ENCODE results near the gene PARK7.

Gene PARK7

GRCh38 chr1:8020032-8020431 lies 58.5 kb downstream of the PARK7 start:
- Histone ChIP-seq H3F3A (ENCODE audit: control insufficient read depth, insufficient read depth) (no peaks in the 10 kb centered on the region), H3K79me2 (ENCODE audit: control insufficient read depth, low read length) (no peaks in the 10 kb centered on the region), H3K4me1 (ENCODE audit: control insufficient read depth, low read length) (no peaks in the 10 kb centered on the region), H3K4me3 (ENCODE audit: low read length) (no peak overlapping the region), H3K27ac (ENCODE audit: low read depth, low read length) (no peak overlapping the region), H3K36me3 (ENCODE audit: control insufficient read depth, low read length) (no peaks in the 10 kb centered on the region), H4K20me1 (ENCODE audit: control insufficient read depth, insufficient read depth, low read depth, low read length) (no peaks in the 10 kb centered on the region; the same call in 1 of the 2 replicates), H3K9me3 (ENCODE audit: control insufficient read depth, insufficient read depth, low read length) (no peaks in the 10 kb centered on the region), H3K27me3 (ENCODE audit: control insufficient read depth, low read length) (peaks cover 53% of the 10 kb centered on the region), H3K9me2 (replicated peaks; ENCODE audit: control insufficient read depth, low read length) (no peaks in the 10 kb centered on the region), H3K4me2 (ENCODE audit: low read length) (no peak overlapping the region)
- TF ChIP-seq EZH2phosphoT487 (IDR thresholded peaks at IDR 0.05; ENCODE audit: borderline replicate concordance, low read length), result no peak
- no peak for TF ChIP-seq CTCF (IDR thresholded peaks at IDR 0.05; ENCODE audit: low read depth, low read length, poor library complexity, severe bottlenecking)

- TF ChIP-seq CTCF (IDR thresholded peaks at IDR 0.05; ENCODE audit: low read depth, low read length, poor library complexity, severe bottlenecking), result no peak
- no peak for TF ChIP-seq EZH2phosphoT487 (IDR thresholded peaks at IDR 0.05; ENCODE audit: borderline replicate concordance, low read length)
- no peaks in the 10 kb centered on the region for H3F3A ChIP-seq (ENCODE audit: control insufficient read depth, insufficient read depth)
- H3K9me3 ChIP-seq (ENCODE audit: control insufficient read depth, insufficient read depth, low read length), result no peaks in the 10 kb centered on the region
- H3K27me3 ChIP-seq (ENCODE audit: control insufficient read depth, low read length), result peaks cover 56% of the 10 kb centered on the region
- no peaks in the 10 kb centered on the region for H3K79me2 ChIP-seq (ENCODE audit: control insufficient read depth, low read length)
- peaks cover 5% of the 10 kb centered on the region for H3K4me1 ChIP-seq (ENCODE audit: control insufficient read depth, low read length)
- H3K9me2 ChIP-seq (replicated peaks; ENCODE audit: control insufficient read depth, low read length), result no peaks in the 10 kb centered on the region
- H4K20me1 ChIP-seq (ENCODE audit: control insufficient read depth, insufficient read depth, low read depth, low read length), result no peaks in the 10 kb centered on the region
- no peak overlapping the region for H3K27ac ChIP-seq (ENCODE audit: low read depth, low read length)
- no peaks in the 10 kb centered on the region for H3K36me3 ChIP-seq (ENCODE audit: control insufficient read depth, low read length)
- no peak overlapping the region for H3K4me2 ChIP-seq (ENCODE audit: low read length)
- no peak overlapping the region for H3K4me3 ChIP-seq (ENCODE audit: low read length)
Measured at GRCh38 chr1:8021676-8022266, 60.3 kb downstream of the PARK7 start.

- H3K4me1 ChIP-seq (ENCODE audit: control insufficient read depth, low read length), result peaks cover 5% of the 10 kb centered on the region
- H3K79me2 ChIP-seq (ENCODE audit: control insufficient read depth, low read length), result no peaks in the 10 kb centered on the region
Measured at GRCh38 chr1:8022395-8023286, 61.1 kb downstream of the PARK7 start.

More at GRCh38 chr1:8022395-8023286, 61.1 kb downstream of the PARK7 start:
- Histone ChIP-seq H3K36me3 (ENCODE audit: control insufficient read depth, low read length) (no peaks in the 10 kb centered on the region), H3K9me2 (replicated peaks; ENCODE audit: control insufficient read depth, low read length) (no peaks in the 10 kb centered on the region), H3K9me3 (ENCODE audit: control insufficient read depth, insufficient read depth, low read length) (no peaks in the 10 kb centered on the region), H3K4me3 (ENCODE audit: low read length) (no peak overlapping the region), H4K20me1 (ENCODE audit: control insufficient read depth, insufficient read depth, low read depth, low read length) (no peaks in the 10 kb centered on the region), H3K4me2 (ENCODE audit: low read length) (no peak overlapping the region), H3F3A (ENCODE audit: control insufficient read depth, insufficient read depth) (no peaks in the 10 kb centered on the region), H3K27ac (ENCODE audit: low read depth, low read length) (no peak overlapping the region), H3K27me3 (ENCODE audit: control insufficient read depth, low read length) (peaks cover 48% of the 10 kb centered on the region)
- no peak for TF ChIP-seq EZH2phosphoT487 (IDR thresholded peaks at IDR 0.05; ENCODE audit: borderline replicate concordance, low read length)
- TF ChIP-seq CTCF (IDR thresholded peaks at IDR 0.05; ENCODE audit: low read depth, low read length, poor library complexity, severe bottlenecking), result no peak

All from DOHH2 (cell line).